NB4 (cell line): ENCODE results near the gene PAX2.

ENCODE experiments used
- CTCF ChIP-seq: IDR thresholded peaks from one replicate; pipeline ENCODE4 v1.5.1; 2012; ENCODE audit warnings: low read depth, low read length
- MAX ChIP-seq: IDR thresholded peaks from 2 replicates; pipeline ENCODE4 v1.6.1; 2011; ENCODE audit warnings: low read depth, low read length
- POLR2A ChIP-seq: IDR thresholded peaks from 2 replicates; pipeline ENCODE4 v1.6.1; 2011; ENCODE audit warnings: mild to moderate bottlenecking; ENCODE audit not compliant: insufficient read length; ENCODE audit errors: extremely low read depth

GRCh38 chr10:100866575-100867098, 121.3 kb downstream of the PAX2 start:
- no peak for TF ChIP-seq POLR2A
- no peak for TF ChIP-seq CTCF
- no peak for TF ChIP-seq MAX
